Hepatocyte (in vitro differentiated cells): ENCODE data around the gene MRPS31.

Experiments used
- CTCF ChIP-seq: fragments of 200-600 bp; sonication (generic); IDR thresholded peaks from 2 replicates; pipeline ENCODE4 v1.5.1; 2016; ENCODE audit warnings: antibody characterized with exemption, mild to moderate bottlenecking; ENCODE audit not compliant: poor library complexity
- EZH2 ChIP-seq: fragments of 200-600 bp; sonication (generic); IDR thresholded peaks from 2 replicates; pipeline ENCODE4 v1.6.1; 2016; ENCODE audit warnings: antibody characterized with exemption, mild to moderate bottlenecking, borderline replicate concordance

- TF ChIP-seq EZH2 (no peak), CTCF (peak; percentile 66)
Measured at GRCh38 chr13:40777166-40777808, 6.3 kb upstream of the MRPS31 start.
